ENCODE data around the gene SERTAD2. TPM values are rescaled to one million over a fixed set of nuclear protein-coding genes. Genes with fewer than 3 reads are reported as not detected.

SERTAD2 gene
- total RNA-seq, 1 donor from 2014 or later = 20.3 TPM

DNA sequence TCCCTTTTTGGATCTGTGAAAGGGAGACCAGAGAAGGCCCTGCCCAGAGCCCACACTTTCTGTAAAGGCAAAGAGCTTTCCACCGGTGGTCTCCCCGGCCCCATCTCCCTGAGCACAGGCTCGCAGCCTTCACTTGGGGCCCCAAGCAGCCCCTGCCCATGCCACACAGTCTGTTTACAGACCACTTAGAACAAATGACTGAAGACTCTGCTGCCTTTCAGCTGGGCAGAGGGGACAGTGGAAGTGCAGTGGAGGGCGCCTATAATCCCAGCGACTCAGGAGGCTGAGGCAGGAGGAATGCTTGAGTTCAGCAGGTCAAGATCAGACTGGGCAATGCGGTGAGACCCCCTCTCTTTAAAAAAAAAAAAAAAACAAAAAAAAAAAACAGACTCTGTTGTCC is 28.9 kb downstream of the SERTAD2 start:
- no peaks in the 10 kb centered on the region for H3K9me3 Mint-ChIP-seq (ENCODE audit: low read depth)
- H3K4me3 Mint-ChIP-seq (ENCODE audit: unreplicated experiment) = no peak overlapping the region
- peaks cover 2% of the 10 kb centered on the region for H3K36me3 Mint-ChIP-seq (ENCODE audit: low read depth)
- H3K27ac Mint-ChIP-seq (ENCODE audit: unreplicated experiment) = no peak overlapping the region
- peaks cover 13% of the 10 kb centered on the region for H3K4me1 Mint-ChIP-seq (ENCODE audit: low read depth)
- no peak for DNase-seq (ENCODE audit: low spot score)
- H3K27me3 Mint-ChIP-seq (ENCODE audit: low read depth) = no peaks in the 10 kb centered on the region
- TF ChIP-seq, protein P1, sequence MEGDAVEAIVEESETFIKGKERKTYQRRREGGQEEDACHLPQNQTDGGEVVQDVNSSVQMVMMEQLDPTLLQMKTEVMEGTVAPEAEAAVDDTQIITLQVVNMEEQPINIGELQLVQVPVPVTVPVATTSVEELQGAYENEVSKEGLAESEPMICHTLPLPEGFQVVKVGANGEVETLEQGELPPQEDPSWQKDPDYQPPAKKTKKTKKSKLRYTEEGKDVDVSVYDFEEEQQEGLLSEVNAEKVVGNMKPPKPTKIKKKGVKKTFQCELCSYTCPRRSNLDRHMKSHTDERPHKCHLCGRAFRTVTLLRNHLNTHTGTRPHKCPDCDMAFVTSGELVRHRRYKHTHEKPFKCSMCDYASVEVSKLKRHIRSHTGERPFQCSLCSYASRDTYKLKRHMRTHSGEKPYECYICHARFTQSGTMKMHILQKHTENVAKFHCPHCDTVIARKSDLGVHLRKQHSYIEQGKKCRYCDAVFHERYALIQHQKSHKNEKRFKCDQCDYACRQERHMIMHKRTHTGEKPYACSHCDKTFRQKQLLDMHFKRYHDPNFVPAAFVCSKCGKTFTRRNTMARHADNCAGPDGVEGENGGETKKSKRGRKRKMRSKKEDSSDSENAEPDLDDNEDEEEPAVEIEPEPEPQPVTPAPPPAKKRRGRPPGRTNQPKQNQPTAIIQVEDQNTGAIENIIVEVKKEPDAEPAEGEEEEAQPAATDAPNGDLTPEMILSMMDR (IDR thresholded peaks at IDR 0.05) = no peak

DNA sequence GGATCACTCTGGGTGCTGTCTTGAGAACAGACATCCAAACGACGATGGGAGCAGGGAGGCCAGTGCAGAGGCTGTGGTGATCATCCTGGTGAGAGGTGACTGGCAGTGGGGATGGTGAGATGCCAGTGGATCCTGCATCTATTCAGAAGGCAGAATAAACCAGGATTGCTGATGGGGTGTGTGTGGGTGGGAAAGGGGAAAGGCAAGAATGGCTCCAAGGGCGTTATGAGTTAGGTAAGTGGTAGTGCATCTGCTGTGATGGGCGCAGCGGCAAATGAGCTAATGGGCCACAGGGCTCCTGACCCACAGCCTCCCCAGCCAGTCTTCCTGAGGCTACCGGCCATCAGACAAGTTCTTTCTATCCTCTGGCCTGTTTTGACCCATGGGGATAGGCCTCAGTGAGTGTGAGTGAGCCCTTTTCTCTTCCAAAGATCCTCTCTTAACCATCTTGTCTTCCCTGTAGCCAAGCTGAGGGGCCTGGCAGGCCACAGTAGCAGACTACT is 29.6 kb downstream of the SERTAD2 start:
- no peak overlapping the region for H3K4me3 Mint-ChIP-seq (ENCODE audit: unreplicated experiment)
- H3K4me1 Mint-ChIP-seq (ENCODE audit: low read depth) = peaks cover 13% of the 10 kb centered on the region
- no peaks in the 10 kb centered on the region for H3K27me3 Mint-ChIP-seq (ENCODE audit: low read depth)
- no peak for DNase-seq (ENCODE audit: low spot score)
- H3K9me3 Mint-ChIP-seq (ENCODE audit: low read depth) = no peaks in the 10 kb centered on the region
- no peak overlapping the region for H3K27ac Mint-ChIP-seq (ENCODE audit: unreplicated experiment)
- no peaks in the 10 kb centered on the region for H3K36me3 Mint-ChIP-seq (ENCODE audit: low read depth)
- TF ChIP-seq, protein P1 (IDR thresholded peaks at IDR 0.05) = no peak

DNA sequence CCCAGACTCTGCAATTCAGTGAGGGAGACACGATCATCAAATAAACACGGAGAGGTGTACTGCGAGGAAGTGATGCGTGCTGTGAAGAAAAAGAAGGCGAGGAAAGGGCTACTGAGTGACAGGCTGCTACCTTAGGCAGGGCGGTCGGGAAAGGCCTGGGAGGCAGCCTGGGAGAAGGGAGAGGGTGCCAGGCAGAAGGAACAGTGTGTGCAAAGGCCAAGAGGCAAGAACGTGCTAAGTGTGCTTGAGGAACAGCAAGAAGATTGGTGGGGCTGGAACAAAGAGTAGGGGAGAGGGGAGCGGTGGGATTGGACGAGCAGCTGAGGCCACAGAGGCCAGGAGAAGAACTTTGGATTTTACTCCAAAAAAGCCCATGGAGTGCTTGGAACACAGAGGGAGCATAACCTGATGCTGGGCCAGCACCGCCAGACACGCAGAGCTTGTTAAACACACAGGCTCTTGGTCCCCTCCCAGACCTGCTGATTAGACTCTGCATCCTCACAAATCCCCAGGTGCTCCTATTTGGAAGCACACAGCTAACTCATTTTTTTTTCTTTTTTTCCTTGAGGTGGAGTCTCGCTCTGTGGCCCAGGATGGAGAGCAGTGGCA is 30.4 kb downstream of the SERTAD2 start:
- H3K4me1 Mint-ChIP-seq (ENCODE audit: low read depth) = peaks cover 13% of the 10 kb centered on the region
- no peak overlapping the region for H3K4me3 Mint-ChIP-seq (ENCODE audit: unreplicated experiment)
- no peaks in the 10 kb centered on the region for H3K9me3 Mint-ChIP-seq (ENCODE audit: low read depth)
- TF ChIP-seq, protein P1 (IDR thresholded peaks at IDR 0.05) = no peak
- no peaks in the 10 kb centered on the region for H3K27me3 Mint-ChIP-seq (ENCODE audit: low read depth)
- peak overlapping the region; percentile 55 for H3K27ac Mint-ChIP-seq (ENCODE audit: unreplicated experiment)
- DNase-seq (ENCODE audit: low spot score) = no peak
- H3K36me3 Mint-ChIP-seq (ENCODE audit: low read depth) = no peaks in the 10 kb centered on the region

DNA sequence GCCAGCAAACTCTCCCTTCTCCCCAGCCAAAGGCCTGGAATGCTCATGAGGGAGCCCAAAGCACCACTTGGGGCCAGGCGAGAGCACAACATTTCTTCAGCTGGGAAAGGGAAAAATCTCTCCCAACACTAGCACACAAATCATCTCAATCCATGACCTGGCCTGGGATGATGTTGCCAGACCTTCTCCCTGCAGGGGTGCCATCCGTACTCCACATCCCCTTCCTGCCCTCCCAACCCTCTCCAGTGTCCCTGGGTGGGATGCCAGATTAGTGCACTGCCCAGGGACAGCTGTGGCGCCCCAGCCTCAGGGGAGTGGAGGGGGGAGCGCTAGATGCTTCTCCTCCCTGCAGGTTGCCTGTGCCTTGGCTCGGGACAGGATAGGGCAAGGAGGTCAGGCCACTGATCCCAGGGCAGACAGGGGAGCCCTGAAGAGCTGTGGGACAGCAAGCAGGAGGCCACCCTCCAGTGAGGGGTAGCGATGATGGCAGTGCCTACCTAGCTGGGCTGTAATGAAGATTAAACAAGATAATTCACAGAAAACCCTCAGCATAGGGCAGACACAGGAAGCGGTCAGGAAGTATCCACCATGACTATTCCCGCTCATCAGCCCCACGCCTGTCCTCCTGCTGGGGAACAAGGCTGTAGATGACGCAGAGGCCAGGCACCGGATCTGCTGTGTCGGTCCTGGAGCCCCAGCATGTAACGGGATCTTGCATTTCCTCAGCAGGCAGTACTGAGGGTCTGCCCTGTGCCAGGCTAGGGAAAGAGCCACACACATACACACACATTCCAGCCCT is 31.1 kb downstream of the SERTAD2 start:
- Mint-ChIP-seq H3K27ac (ENCODE audit: unreplicated experiment) (peak overlapping the region; percentile 55), H3K9me3 (ENCODE audit: low read depth) (no peaks in the 10 kb centered on the region), H3K4me3 (ENCODE audit: unreplicated experiment) (no peak overlapping the region), H3K4me1 (ENCODE audit: low read depth) (peaks cover 17% of the 10 kb centered on the region), H3K27me3 (ENCODE audit: low read depth) (no peaks in the 10 kb centered on the region), H3K36me3 (ENCODE audit: low read depth) (no peaks in the 10 kb centered on the region)
- TF ChIP-seq, protein P1 (IDR thresholded peaks at IDR 0.05) = peak; percentile 48
- no peak for DNase-seq (ENCODE audit: low spot score)

DNA sequence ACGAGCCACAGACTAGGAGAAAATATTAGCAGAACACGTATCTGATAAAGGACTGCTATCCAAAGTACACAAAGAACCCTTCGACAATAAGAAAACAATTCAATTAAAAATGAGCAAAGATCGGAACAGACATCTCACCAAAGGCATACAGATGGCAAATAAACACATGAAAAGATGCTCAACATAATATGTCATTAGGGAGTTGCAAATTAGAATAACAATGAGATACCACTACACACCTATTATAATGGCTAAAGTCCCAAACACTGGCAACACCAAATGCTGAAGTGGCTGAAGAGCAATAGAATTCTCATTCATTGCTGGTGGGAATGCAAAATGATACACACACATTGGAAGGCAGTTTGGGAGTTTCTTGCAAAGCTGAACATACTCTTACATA is 33.1 kb downstream of the SERTAD2 start:
- TF ChIP-seq, protein P1 (IDR thresholded peaks at IDR 0.05) = no peak
- H3K9me3 Mint-ChIP-seq (ENCODE audit: low read depth) = no peaks in the 10 kb centered on the region
- no peaks in the 10 kb centered on the region for H3K36me3 Mint-ChIP-seq (ENCODE audit: low read depth)
- no peak overlapping the region for H3K4me3 Mint-ChIP-seq (ENCODE audit: unreplicated experiment)
- no peak overlapping the region for H3K27ac Mint-ChIP-seq (ENCODE audit: unreplicated experiment)
- H3K4me1 Mint-ChIP-seq (ENCODE audit: low read depth) = peaks cover 22% of the 10 kb centered on the region
- DNase-seq (ENCODE audit: low spot score) = no peak
- no peaks in the 10 kb centered on the region for H3K27me3 Mint-ChIP-seq (ENCODE audit: low read depth)
